Neutrophil (primary cell): Measurements from ENCODE around the gene SELPLG.

Source experiments
- H3K27ac ChIP-seq: fragments of 200-600 bp; sonication (generic); 2 replicates; pipeline ENCODE4 v1.5.1; 2016; ENCODE audit warnings: mild to moderate bottlenecking, moderate library complexity
- H3K27me3 ChIP-seq: fragments of 200-600 bp; sonication (generic); 2 replicates; pipeline ENCODE4 v1.6.0; 2016; ENCODE audit warnings: mild to moderate bottlenecking
- H3K36me3 ChIP-seq: fragments of 200-600 bp; sonication (generic); 2 replicates; pipeline ENCODE4 v1.5.1; 2017
- H3K4me1 ChIP-seq, 2 experiments: fragments of 200-600 bp in 1 of 2; sonication (generic) in 1 of 2; 1 replicate in 1 of 2; 2 replicates in 1 of 2; pipeline versions ENCODE4 v1.5.1 to v1.6.1; 2013 to 2016; ENCODE audit warnings: low read depth in 1 of 2, low read length in 1 of 2, mild to moderate bottlenecking in 1 of 2, moderate library complexity in 1 of 2; ENCODE audit not compliant: control insufficient read depth in 1 of 2, insufficient read depth in 1 of 2
- H3K4me3 ChIP-seq, 2 experiments: fragments of 200-600 bp in 1 of 2; sonication (generic) in 1 of 2; 1 replicate in 1 of 2; 2 replicates in 1 of 2; pipeline ENCODE4 v1.5.1; 2013 to 2016; ENCODE audit warnings: low read depth in 1 of 2, low read length in 1 of 2, mild to moderate bottlenecking in 1 of 2, moderate library complexity in 1 of 2
- H3K9me3 ChIP-seq: fragments of 200-600 bp; sonication (generic); 2 replicates; pipeline ENCODE4 v1.5.1; 2016
- TF ChIP-seq, protein P1 (sequence below): fragments of 200-600 bp; sonication (generic); IDR thresholded peaks from 2 replicates; pipeline ENCODE4 v1.5.1; 2016; ENCODE audit warnings: antibody characterized with exemption

Gene SELPLG

DNA sequence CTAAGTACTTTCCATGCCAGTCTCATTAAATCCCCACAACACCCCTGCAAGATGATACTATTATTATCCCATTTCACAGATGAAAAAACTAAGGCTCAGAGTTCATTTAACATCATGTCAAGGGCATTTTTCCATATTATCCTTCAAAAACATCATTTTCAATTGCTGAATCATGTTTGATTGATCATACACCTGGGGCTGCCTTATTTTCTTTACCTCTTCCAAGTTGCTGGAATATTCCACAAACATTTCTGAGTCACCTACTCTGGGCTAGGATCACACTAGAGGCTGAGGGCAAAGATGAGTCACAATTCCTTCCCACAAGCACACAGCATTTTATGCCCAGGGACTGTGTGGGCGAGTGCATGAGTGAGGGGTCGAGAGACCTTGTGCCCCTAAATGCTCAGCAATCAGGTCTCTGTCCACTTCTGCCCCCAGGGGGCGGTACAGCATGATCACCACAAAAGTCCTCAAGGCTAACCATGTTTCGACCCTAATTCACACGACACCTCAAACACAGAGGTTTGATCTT is 21.7 kb downstream of the SELPLG start:
- Histone ChIP-seq H3K36me3 (no peaks in the 10 kb centered on the region), H3K27ac (no peak overlapping the region), H3K9me3 (no peaks in the 10 kb centered on the region), H3K27me3 (peaks cover 18% of the 10 kb centered on the region), H3K4me3 (no peak overlapping the region), H3K4me1 (peaks cover 3% of the 10 kb centered on the region in 2 experiments)
- TF ChIP-seq, protein P1, sequence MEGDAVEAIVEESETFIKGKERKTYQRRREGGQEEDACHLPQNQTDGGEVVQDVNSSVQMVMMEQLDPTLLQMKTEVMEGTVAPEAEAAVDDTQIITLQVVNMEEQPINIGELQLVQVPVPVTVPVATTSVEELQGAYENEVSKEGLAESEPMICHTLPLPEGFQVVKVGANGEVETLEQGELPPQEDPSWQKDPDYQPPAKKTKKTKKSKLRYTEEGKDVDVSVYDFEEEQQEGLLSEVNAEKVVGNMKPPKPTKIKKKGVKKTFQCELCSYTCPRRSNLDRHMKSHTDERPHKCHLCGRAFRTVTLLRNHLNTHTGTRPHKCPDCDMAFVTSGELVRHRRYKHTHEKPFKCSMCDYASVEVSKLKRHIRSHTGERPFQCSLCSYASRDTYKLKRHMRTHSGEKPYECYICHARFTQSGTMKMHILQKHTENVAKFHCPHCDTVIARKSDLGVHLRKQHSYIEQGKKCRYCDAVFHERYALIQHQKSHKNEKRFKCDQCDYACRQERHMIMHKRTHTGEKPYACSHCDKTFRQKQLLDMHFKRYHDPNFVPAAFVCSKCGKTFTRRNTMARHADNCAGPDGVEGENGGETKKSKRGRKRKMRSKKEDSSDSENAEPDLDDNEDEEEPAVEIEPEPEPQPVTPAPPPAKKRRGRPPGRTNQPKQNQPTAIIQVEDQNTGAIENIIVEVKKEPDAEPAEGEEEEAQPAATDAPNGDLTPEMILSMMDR, result peak; percentile 56

DNA sequence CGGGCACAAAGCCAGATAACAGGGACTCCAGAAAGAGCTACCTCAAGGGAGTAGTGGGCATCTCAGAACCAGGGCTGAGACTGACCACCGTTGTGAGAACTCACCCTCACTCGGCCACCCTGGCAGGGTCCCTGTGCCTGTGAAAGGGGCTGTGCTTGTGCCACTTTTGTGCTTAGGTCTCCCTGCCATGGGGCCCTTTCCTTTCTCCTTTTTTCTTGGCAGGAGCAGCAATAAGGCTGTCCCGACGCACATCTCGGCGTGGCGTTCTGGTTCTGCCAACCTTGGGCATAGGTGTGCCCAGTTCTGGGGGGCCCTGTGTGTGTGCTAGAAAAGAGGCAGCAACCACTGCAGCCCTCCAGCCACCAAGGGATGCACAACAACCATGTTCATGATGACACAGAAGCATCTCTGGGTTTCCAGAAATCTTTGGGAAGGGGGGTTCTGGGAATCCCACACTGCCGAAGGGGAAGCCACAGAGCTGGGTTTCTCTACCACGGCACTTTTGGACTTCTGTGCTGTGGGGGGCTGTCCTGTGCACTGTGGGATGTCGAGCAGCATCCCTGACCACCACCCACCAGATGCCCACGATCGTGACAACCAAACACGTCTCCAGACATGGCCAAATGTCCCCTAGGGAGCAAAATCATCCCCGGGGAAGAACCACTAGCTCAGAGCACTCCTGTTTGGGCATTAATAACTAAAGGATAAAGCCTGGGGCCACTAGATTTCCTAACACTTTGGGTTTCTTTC is 22.7 kb downstream of the SELPLG start:
- Histone ChIP-seq H3K27ac (no peak overlapping the region), H3K36me3 (no peaks in the 10 kb centered on the region), H3K9me3 (no peaks in the 10 kb centered on the region), H3K27me3 (peaks cover 18% of the 10 kb centered on the region), H3K4me1 (no peaks in the 10 kb centered on the region), H3K4me3 (no peak overlapping the region)
- TF ChIP-seq, protein P1, result no peak

DNA sequence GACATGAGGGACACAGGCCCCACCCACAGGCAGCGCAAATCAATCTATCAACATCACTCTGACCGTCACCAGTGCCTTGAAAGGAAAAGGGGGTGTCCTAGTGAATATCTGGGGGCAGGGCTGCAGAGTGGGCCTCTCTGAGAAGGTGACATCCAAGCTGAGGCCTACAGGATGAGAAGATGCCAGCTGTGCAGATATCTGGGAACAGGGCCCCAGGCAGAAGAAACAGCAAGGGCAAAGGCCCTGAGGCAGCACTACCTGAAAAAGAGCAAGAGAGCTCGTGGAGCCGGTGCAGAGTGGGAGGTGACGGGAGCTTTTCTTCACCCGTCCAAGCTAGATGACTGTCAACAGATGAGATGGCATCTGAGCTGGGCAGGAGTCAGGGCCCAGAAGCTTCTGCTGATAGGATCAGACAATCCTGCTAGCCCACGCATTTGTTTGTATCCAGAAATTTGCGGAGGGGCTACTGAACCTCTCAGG is 23.3 kb downstream of the SELPLG start:
- no peak overlapping the region for H3K4me3 ChIP-seq
- no peaks in the 10 kb centered on the region for H3K4me1 ChIP-seq
- H3K27ac ChIP-seq, result no peak overlapping the region
- H3K36me3 ChIP-seq, result no peaks in the 10 kb centered on the region
- no peaks in the 10 kb centered on the region for H3K9me3 ChIP-seq
- TF ChIP-seq, protein P1, result no peak
- peaks cover 18% of the 10 kb centered on the region for H3K27me3 ChIP-seq

DNA sequence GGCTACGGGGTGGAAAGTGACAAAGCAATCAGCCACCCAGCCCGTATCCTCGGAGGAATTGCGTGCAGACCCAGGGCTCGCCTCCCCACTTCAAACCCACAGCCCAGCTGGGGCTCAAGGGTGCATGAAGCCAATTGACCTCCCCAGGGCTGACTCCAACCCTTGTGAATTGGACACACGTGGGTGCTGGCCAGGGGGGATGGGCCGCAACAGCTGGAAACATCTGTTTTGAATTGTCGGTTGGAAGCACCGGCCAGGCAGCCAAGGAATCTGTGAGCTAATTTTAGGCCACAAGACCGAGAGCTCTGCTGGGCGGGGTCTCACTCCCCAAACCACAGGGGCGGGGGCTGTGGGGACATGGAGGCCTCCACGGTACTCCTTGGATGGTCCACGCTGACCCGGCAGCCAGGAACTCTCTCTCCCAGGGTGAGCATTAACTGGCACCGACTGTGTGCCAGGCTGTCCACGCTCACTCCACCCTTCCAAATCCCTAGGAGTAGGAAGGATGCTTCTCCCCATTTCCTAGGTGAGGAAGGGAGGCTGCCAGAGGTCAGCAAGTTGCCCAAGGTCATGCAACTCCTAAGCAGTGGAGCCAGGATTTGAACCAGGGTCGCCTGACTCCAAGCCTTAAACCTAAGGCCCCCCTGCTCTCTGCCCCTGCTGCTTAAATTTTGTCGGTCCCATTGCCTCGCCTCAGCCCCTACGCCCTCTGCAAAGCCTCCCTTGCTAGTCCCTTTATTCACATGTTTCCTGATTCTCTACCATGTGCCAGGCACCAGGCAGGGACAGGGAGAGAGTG is 24.0 kb downstream of the SELPLG start:
- Histone ChIP-seq H3K4me1 (no peaks in the 10 kb centered on the region), H3K27me3 (peaks cover 18% of the 10 kb centered on the region), H3K36me3 (no peaks in the 10 kb centered on the region), H3K9me3 (no peaks in the 10 kb centered on the region), H3K27ac (no peak overlapping the region), H3K4me3 (no peak overlapping the region)
- TF ChIP-seq, protein P1, result no peak

DNA sequence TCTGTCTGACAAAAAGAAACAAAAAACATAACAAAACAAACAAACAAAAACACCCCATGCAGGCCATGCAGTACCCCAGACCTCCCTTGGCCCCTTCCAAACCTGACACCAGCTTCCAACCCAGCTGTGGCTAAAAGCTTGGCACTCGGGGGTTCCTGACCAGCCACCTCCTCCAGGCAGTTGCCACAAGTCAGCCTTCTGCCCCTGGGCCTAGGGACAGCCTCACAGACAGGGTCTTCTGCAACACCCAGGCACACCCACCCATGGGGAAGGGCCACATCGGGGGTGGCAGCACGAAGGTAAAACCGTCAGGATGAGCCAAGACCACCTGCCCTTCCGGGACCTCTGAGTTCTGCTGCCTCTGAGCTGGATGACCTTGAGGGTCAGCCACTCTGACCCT is 25.1 kb downstream of the SELPLG start:
- no peak overlapping the region for H3K4me3 ChIP-seq
- peaks cover 18% of the 10 kb centered on the region for H3K27me3 ChIP-seq
- no peaks in the 10 kb centered on the region for H3K9me3 ChIP-seq
- no peaks in the 10 kb centered on the region for H3K4me1 ChIP-seq
- TF ChIP-seq, protein P1, result no peak
- H3K36me3 ChIP-seq, result no peaks in the 10 kb centered on the region
- no peak overlapping the region for H3K27ac ChIP-seq
